Ovary (tissue), 3 donors: ENCODE measurements around the gene ABCB1.

Source experiments
- CTCF ChIP-seq, 3 donors: fragments of 450-650 bp in 2 of 3; fragments of 200-600 bp in 1 of 3; IDR thresholded peaks; one replicate each; pipeline versions ENCODE4 v1.5.1 to v1.8.0; 2016 to 2022; ENCODE audit warnings: antibody characterized with exemption in 3 of 3, mild to moderate bottlenecking in 1 of 3
- POLR2A ChIP-seq: fragments of 450-650 bp; IDR thresholded peaks from one replicate; pipeline ENCODE4 v1.6.1; 2017; ENCODE audit warnings: antibody characterized with exemption, mild to moderate bottlenecking, moderate library complexity
- donor health status: DM: no; HTN: no; CAD: no.

DNA sequence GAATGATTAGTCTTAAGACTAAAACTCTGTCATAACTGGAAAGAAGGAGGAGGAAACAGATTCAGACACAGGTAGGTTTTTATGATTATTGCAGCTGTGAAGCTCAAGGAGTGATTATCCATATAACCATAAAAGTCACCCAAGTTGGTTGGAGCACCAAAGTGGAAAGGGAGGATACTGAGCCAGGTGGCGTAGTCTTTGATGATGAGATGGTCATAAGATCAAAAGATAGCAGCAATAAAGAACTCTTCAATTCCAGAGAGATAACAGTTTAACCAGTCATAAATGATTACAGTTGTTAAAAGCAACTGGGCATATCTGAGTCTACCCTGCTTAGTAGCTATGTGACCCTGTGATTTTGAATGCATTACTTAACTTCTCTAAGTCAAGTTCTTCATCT, 8.4 kb downstream of the ABCB1 start:
- TF ChIP-seq CTCF (IDR thresholded peaks at IDR 0.05) (no peak), POLR2A (no peak)
